SJCRH30 (cell line): ENCODE measurements around the gene GNAS. TPM values are rescaled to one million over a fixed set of nuclear protein-coding genes. Genes with fewer than 3 reads are reported as not detected.
A peak's percentile ranks its signal among the peaks of the same experiment; 100 is the strongest.

Experiments
- DNase-seq, 2 experiments: peaks; one replicate each; pipeline ENCODE4 v3.0.0-alpha.2; 2015 to 2020
- H3K27ac ChIP-seq: fragments of 250-450 bp; sonication (Bioruptor Pico); 2 replicates; pipeline ENCODE4 v1.5.1; 2020; ENCODE audit warnings: mild to moderate bottlenecking, moderate library complexity
- H3K27me3 ChIP-seq: fragments of 250-450 bp; sonication (Bioruptor Pico); 2 replicates; pipeline ENCODE4 v1.5.1; 2020; ENCODE audit warnings: mild to moderate bottlenecking, moderate library complexity
- H3K36me3 ChIP-seq: fragments of 250-450 bp; sonication (Bioruptor Pico); 2 replicates; pipeline ENCODE4 v1.5.1; 2020; ENCODE audit warnings: mild to moderate bottlenecking, moderate library complexity
- H3K4me1 ChIP-seq: fragments of 250-450 bp; sonication (Bioruptor Pico); 2 replicates; pipeline ENCODE4 v1.5.1; 2020; ENCODE audit warnings: mild to moderate bottlenecking, moderate library complexity
- H3K4me3 ChIP-seq: fragments of 250-450 bp; sonication (Bioruptor Pico); 2 replicates; pipeline ENCODE4 v1.5.1; 2020; ENCODE audit warnings: mild to moderate bottlenecking, moderate library complexity
- H3K9me3 ChIP-seq: fragments of 250-450 bp; sonication (Bioruptor Pico); replicated peaks from 2 replicates; pipeline ENCODE4 v1.5.1; 2020; ENCODE audit warnings: mild to moderate bottlenecking, moderate library complexity
- total RNA-seq: library from RNA; depleted of rRNA; stranded (reverse); fragments of >200 nt; shearing (Covaris generic); gene quantifications from 2 replicates; pipeline ENCODE4 v1.2.3, GENCODE V29; 2014; rRNA removed

The GNAS gene
- 2,094 and 2,122 TPM in 2 replicates for total RNA-seq

- H3K36me3 ChIP-seq: no peaks in the 10 kb centered on the region
- no peak within 1 kb of the TSS for H3K27ac ChIP-seq
- no peaks in the 10 kb centered on the region; the same call in 1 of the 2 replicates for H3K27me3 ChIP-seq
- H3K9me3 ChIP-seq: no peaks in the 10 kb centered on the region; the same call in 1 of the 2 replicates
- DNase-seq: no peak
- H3K4me1 ChIP-seq: no peaks in the 10 kb centered on the region
- H3K4me3 ChIP-seq: no peak within 1 kb of the TSS
Observed at GRCh38 chr20:58852543-58853271, at the start of gene GNAS. Gene GNAS (plus strand): TSS chr20:58852716.

GRCh38 chr20:58803533-58803932 is 49.0 kb upstream of the GNAS start:
- Histone ChIP-seq H3K27me3 (peaks cover 34% of the 10 kb centered on the region), H3K36me3 (no peaks in the 10 kb centered on the region), H3K27ac (no peak overlapping the region), H3K4me3 (no peak overlapping the region), H3K4me1 (no peaks in the 10 kb centered on the region), H3K9me3 (no peaks in the 10 kb centered on the region)
- DNase-seq: no peak

- no peaks in the 10 kb centered on the region for H3K4me1 ChIP-seq
- no peak overlapping the region for H3K27ac ChIP-seq
- no peaks in the 10 kb centered on the region for H3K9me3 ChIP-seq
- H3K36me3 ChIP-seq: no peaks in the 10 kb centered on the region
- DNase-seq: no peak
- H3K4me3 ChIP-seq: no peak overlapping the region
- peaks cover 21% of the 10 kb centered on the region for H3K27me3 ChIP-seq
Observed at GRCh38 chr20:58807801-58808200, 44.7 kb upstream of the GNAS start.

GRCh38 chr20:58808271-58809046 is 44.1 kb upstream of the GNAS start:
- Histone ChIP-seq H3K36me3 (no peaks in the 10 kb centered on the region), H3K4me3 (no peak overlapping the region), H3K4me1 (no peaks in the 10 kb centered on the region), H3K9me3 (no peaks in the 10 kb centered on the region), H3K27ac (no peak overlapping the region), H3K27me3 (peaks cover 17% of the 10 kb centered on the region)
- DNase-seq: no peak

- no peak for DNase-seq
- peaks cover 17% of the 10 kb centered on the region for H3K27me3 ChIP-seq
- H3K4me1 ChIP-seq: no peaks in the 10 kb centered on the region
- no peak overlapping the region for H3K4me3 ChIP-seq
- no peaks in the 10 kb centered on the region for H3K36me3 ChIP-seq
- no peak overlapping the region for H3K27ac ChIP-seq
- H3K9me3 ChIP-seq: no peaks in the 10 kb centered on the region
Observed at GRCh38 chr20:58810116-58810878, 42.2 kb upstream of the GNAS start.

- H3K4me1 ChIP-seq: no peaks in the 10 kb centered on the region
- H3K36me3 ChIP-seq: no peaks in the 10 kb centered on the region
- peaks cover 17% of the 10 kb centered on the region for H3K27me3 ChIP-seq
- H3K9me3 ChIP-seq: no peaks in the 10 kb centered on the region
- DNase-seq: no peak
- H3K27ac ChIP-seq: no peak overlapping the region
- no peak overlapping the region for H3K4me3 ChIP-seq
Observed at GRCh38 chr20:58810879-58811250, 41.7 kb upstream of the GNAS start.

- Histone ChIP-seq H3K27me3 (peaks cover 17% of the 10 kb centered on the region), H3K4me3 (no peak overlapping the region), H3K4me1 (no peaks in the 10 kb centered on the region), H3K36me3 (no peaks in the 10 kb centered on the region), H3K9me3 (no peaks in the 10 kb centered on the region), H3K27ac (no peak overlapping the region)
- DNase-seq: no peak
Observed at GRCh38 chr20:58811334-58811733, 41.2 kb upstream of the GNAS start.

- Histone ChIP-seq H3K4me1 (peaks cover 8% of the 10 kb centered on the region), H3K4me3 (no peak overlapping the region), H3K9me3 (no peaks in the 10 kb centered on the region), H3K27ac (no peak overlapping the region), H3K27me3 (peaks cover 3% of the 10 kb centered on the region; the same call in 1 of the 2 replicates), H3K36me3 (no peaks in the 10 kb centered on the region)
- no peak for DNase-seq
Observed at GRCh38 chr20:58813369-58813768, 39.1 kb upstream of the GNAS start.

GRCh38 chr20:58815448-58815847 is 37.1 kb upstream of the GNAS start:
- Histone ChIP-seq H3K27ac (no peak overlapping the region), H3K36me3 (no peaks in the 10 kb centered on the region), H3K4me3 (no peak overlapping the region), H3K4me1 (peaks cover 17% of the 10 kb centered on the region), H3K27me3 (no peaks in the 10 kb centered on the region), H3K9me3 (no peaks in the 10 kb centered on the region)
- no peak for DNase-seq

GRCh38 chr20:58816051-58816450 is 36.5 kb upstream of the GNAS start:
- no peak for DNase-seq
- Histone ChIP-seq H3K27me3 (no peaks in the 10 kb centered on the region), H3K27ac (no peak overlapping the region), H3K4me1 (peaks cover 17% of the 10 kb centered on the region), H3K36me3 (no peaks in the 10 kb centered on the region), H3K9me3 (no peaks in the 10 kb centered on the region), H3K4me3 (no peak overlapping the region)

GRCh38 chr20:58816957-58817651 is 35.4 kb upstream of the GNAS start:
- peaks cover 22% of the 10 kb centered on the region for H3K4me1 ChIP-seq
- no peak overlapping the region for H3K27ac ChIP-seq
- no peaks in the 10 kb centered on the region for H3K9me3 ChIP-seq
- no peak overlapping the region for H3K4me3 ChIP-seq
- no peaks in the 10 kb centered on the region for H3K36me3 ChIP-seq
- no peaks in the 10 kb centered on the region for H3K27me3 ChIP-seq
- no peak for DNase-seq

- Histone ChIP-seq H3K4me1 (peaks cover 23% of the 10 kb centered on the region), H3K27ac (no peak overlapping the region), H3K9me3 (no peaks in the 10 kb centered on the region), H3K4me3 (no peak overlapping the region), H3K27me3 (no peaks in the 10 kb centered on the region), H3K36me3 (no peaks in the 10 kb centered on the region)
- peak in 1 of 2 experiments; percentile 36 for DNase-seq
Observed at GRCh38 chr20:58817748-58818147, 34.8 kb upstream of the GNAS start.

- H3K36me3 ChIP-seq: no peaks in the 10 kb centered on the region
- H3K4me1 ChIP-seq: peaks cover 23% of the 10 kb centered on the region
- DNase-seq: peak; percentile 94 to 97
- no peak overlapping the region for H3K4me3 ChIP-seq
- H3K9me3 ChIP-seq: no peaks in the 10 kb centered on the region
- no peaks in the 10 kb centered on the region for H3K27me3 ChIP-seq
- H3K27ac ChIP-seq: peak overlapping the region; percentile 5; the same call in 1 of the 2 replicates
Observed at GRCh38 chr20:58818586-58819285, 33.8 kb upstream of the GNAS start.

GRCh38 chr20:58819921-58820320 is 32.6 kb upstream of the GNAS start:
- H3K4me3 ChIP-seq: no peak overlapping the region

More at GRCh38 chr20:58819921-58820320, 32.6 kb upstream of the GNAS start:
- no peak for DNase-seq
- H3K4me1 ChIP-seq: peaks cover 23% of the 10 kb centered on the region
- no peaks in the 10 kb centered on the region for H3K36me3 ChIP-seq
- no peaks in the 10 kb centered on the region for H3K9me3 ChIP-seq
- H3K27me3 ChIP-seq: no peaks in the 10 kb centered on the region
- H3K27ac ChIP-seq: no peak overlapping the region
